GM12865 (cell line): ENCODE measurements around the gene FMR1NB.
A peak's percentile ranks its signal among the peaks of the same experiment; 100 is the strongest.

ENCODE experiments used
- DNase-seq: peaks from one replicate; pipeline ENCODE4 v3.0.0; 2010; ENCODE audit warnings: low read depth
- H3K4me3 ChIP-seq: 2 replicates; pipeline ENCODE4 v1.5.1; 2011; ENCODE audit warnings: mild to moderate bottlenecking, low read depth, low read length, control low read depth
- CTCF ChIP-seq: IDR thresholded peaks from 2 replicates; pipeline ENCODE4 v1.5.1; 2011; ENCODE audit warnings: low read length, control low read depth, low read depth, inconsistent platforms; ENCODE audit not compliant: insufficient read depth; ENCODE audit errors: missing control alignments

The FMR1NB gene

GRCh38 chrX:148024425-148025148, 43.5 kb downstream of the FMR1NB start:
- peak; percentile 30 for DNase-seq
- no peak for TF ChIP-seq CTCF
- no peak overlapping the region for H3K4me3 ChIP-seq

- no peak for DNase-seq
- H3K4me3 ChIP-seq: no peak overlapping the region
- TF ChIP-seq CTCF: no peak
Observed at GRCh38 chrX:148035380-148035779, 54.2 kb downstream of the FMR1NB start.

GRCh38 chrX:148037020-148037419, 55.9 kb downstream of the FMR1NB start:
- no peak for DNase-seq
- TF ChIP-seq CTCF: no peak
- no peak overlapping the region for H3K4me3 ChIP-seq

GRCh38 chrX:148043271-148043855, 62.2 kb downstream of the FMR1NB start:
- no peak for DNase-seq
- TF ChIP-seq CTCF: no peak
- H3K4me3 ChIP-seq: no peak overlapping the region

- no peak for TF ChIP-seq CTCF
- no peak for DNase-seq
- no peak overlapping the region for H3K4me3 ChIP-seq
Observed at GRCh38 chrX:148047200-148047599, 66.1 kb downstream of the FMR1NB start.

GRCh38 chrX:148049441-148049840, 68.3 kb downstream of the FMR1NB start:
- DNase-seq: peak; percentile 45
- peak; percentile 29 for TF ChIP-seq CTCF
- no peak overlapping the region for H3K4me3 ChIP-seq
